IPS-20b (cell line): ENCODE data around the gene DSPP.
"Not testable (repeated sequence)": the region's sequence is repeated elsewhere in the genome, so short reads cannot be mapped to it uniquely, and the experiment has no call there.

ENCODE experiments used
- H3K27ac ChIP-seq: one replicate; pipeline ENCODE4 v1.5.1; 2013; ENCODE audit warnings: low read length
- H3K27me3 ChIP-seq: 2 replicates; pipeline ENCODE4 v1.6.1; 2013; ENCODE audit warnings: mild to moderate bottlenecking, low read length, inconsistent platforms; ENCODE audit not compliant: insufficient read depth
- H3K36me3 ChIP-seq: 2 replicates; pipeline ENCODE4 v1.6.1; 2013; ENCODE audit warnings: low read depth, mild to moderate bottlenecking, inconsistent platforms, low read length, moderate library complexity; ENCODE audit not compliant: insufficient read depth
- H3K4me1 ChIP-seq: 2 replicates; pipeline ENCODE4 v1.6.1; 2013; ENCODE audit warnings: mild to moderate bottlenecking, control low read depth, inconsistent platforms, low read length, moderate library complexity; ENCODE audit not compliant: insufficient read depth
- H3K4me3 ChIP-seq: 2 replicates; pipeline ENCODE4 v1.5.1; 2013; ENCODE audit warnings: mild to moderate bottlenecking, low read length, inconsistent platforms
- H3K9ac ChIP-seq: 2 replicates; pipeline ENCODE4 v1.6.1; 2013; ENCODE audit warnings: low read depth, mild to moderate bottlenecking, inconsistent platforms, low read length, moderate library complexity
- H3K9me3 ChIP-seq: 2 replicates; pipeline ENCODE4 v1.6.1; 2013; ENCODE audit warnings: mild to moderate bottlenecking, low read depth, low read length, inconsistent platforms; ENCODE audit not compliant: insufficient read depth

Gene DSPP

DNA sequence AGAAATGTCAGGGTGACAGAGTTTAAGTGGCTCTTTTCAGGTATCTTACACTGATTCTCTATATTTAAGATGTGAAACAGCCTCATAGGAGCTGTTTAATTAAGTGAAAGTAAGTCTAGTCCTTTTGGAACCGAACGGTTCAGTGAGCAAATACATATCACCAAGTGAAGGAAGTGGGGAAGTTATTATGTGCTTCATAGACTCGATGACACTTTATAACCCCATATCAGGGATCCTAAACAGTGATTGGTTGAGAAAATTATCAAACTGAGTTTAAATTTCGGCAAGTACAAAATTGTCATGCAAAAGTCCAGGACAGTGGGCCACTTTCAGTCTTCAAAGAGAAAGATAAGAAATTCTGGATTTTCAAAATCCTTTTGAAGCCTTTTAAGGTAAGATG, at the start of gene DSPP:
Gene DSPP, plus strand, starts transcription at position 301 of the 400 bp plus-strand sequence. CDS start 2,380 bp downstream, outside the sequence.
- Histone ChIP-seq H3K27ac (no peak within 1 kb of the TSS), H3K9me3 (no peaks in the 10 kb centered on the region), H3K9ac (no peak within 1 kb of the TSS), H3K4me3 (no peak within 1 kb of the TSS), H3K4me1 (no peaks in the 10 kb centered on the region), H3K36me3 (no peaks in the 10 kb centered on the region), H3K27me3 (no peaks in the 10 kb centered on the region)

DNA sequence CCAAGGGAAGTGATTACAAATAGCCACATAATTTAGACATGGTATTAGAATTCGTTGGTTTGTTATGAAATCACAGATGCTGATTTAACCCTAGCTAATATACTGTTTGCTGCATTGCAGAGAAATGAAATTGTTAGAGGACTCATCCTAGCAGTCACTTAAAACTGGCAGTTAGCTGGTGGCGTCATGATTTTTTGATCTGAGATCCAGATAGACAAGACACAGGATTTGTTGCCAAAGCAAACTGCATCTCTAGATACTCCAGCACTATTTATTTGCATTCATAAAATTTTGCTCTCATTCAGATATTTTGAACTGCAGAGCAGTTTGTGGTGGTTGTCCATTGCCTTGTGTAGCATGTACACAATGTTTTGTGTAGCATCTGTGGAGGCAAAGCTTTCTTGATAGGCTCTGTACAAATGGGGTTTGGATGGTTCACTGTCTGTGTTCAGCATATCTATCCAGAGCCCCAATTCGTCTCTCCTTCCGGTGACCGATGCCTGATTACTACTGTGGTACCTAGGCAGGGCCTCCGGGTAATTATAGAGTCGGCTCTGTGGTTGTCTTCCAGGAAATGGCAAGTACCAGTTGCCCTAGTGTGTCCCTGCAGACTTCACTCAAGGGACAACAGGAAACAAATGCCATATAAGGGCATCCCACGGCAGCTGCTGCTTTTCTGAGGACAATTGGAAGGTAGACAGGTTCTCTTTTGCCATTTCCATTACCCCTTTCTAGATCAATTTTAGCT, 49.1 kb upstream of the DSPP start:
- no peaks in the 10 kb centered on the region for H3K27me3 ChIP-seq
- H3K4me3 ChIP-seq: no peak overlapping the region
- no peaks in the 10 kb centered on the region for H3K36me3 ChIP-seq
- H3K4me1 ChIP-seq: no peaks in the 10 kb centered on the region; the same call in 1 of the 2 replicates
- no peak overlapping the region for H3K27ac ChIP-seq
- H3K9me3 ChIP-seq: no peaks in the 10 kb centered on the region
- no peak overlapping the region for H3K9ac ChIP-seq

DNA sequence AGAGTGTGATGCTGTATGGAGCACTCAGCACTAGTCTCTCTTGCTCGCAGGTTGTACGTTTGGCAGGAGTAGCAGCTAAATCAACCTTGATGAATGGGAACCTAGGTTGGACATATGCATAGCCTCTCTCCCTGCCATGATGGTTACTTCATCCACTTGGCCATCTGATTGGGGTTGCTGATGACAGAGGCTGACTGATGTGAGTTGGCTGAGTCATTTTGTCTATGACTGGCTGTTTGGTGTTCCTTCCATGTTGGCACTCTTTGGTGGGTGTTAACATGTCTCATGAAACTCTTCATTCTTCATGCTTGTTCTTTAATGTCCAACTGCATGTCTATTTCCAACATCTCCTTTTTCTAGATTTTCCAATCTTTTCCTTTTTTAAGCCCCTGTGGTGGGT, 47.5 kb upstream of the DSPP start:
- H3K4me3 ChIP-seq: no peak overlapping the region
- H3K9ac ChIP-seq: no peak overlapping the region
- no peaks in the 10 kb centered on the region; the same call in 1 of the 2 replicates for H3K4me1 ChIP-seq
- H3K9me3 ChIP-seq: no peaks in the 10 kb centered on the region
- no peak overlapping the region for H3K27ac ChIP-seq
- H3K36me3 ChIP-seq: no peaks in the 10 kb centered on the region
- H3K27me3 ChIP-seq: no peaks in the 10 kb centered on the region

- H3K27ac ChIP-seq: no peak overlapping the region
- H3K36me3 ChIP-seq: no peaks in the 10 kb centered on the region
- no peak overlapping the region for H3K9ac ChIP-seq
- no peaks in the 10 kb centered on the region for H3K4me1 ChIP-seq
- no peaks in the 10 kb centered on the region for H3K9me3 ChIP-seq
- no peaks in the 10 kb centered on the region for H3K27me3 ChIP-seq
- no peak overlapping the region for H3K4me3 ChIP-seq
These were observed 42.6 kb upstream of the DSPP start for GRCh38 chr4:87565746-87566145.

DNA sequence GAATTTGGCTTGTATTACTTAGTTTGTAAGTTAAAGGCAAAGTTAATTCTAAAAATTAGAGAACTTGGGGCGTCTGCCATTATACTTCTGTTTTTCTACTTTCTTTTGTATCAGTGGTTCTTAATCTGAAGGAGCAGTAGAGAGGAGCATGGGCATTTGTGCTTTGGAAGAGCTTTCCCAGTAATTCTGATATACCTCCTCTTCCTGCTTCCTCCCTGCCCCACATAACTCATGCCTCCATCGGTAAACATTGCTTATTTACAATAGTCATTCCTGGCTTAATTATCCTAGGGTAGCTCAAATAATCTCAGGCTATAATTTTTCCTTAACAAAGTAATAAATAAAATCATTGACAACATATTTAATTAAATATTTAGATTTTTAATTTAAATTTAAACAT, 42.1 kb upstream of the DSPP start:
- Histone ChIP-seq H3K4me1 (no peaks in the 10 kb centered on the region), H3K4me3 (no peak overlapping the region), H3K27me3 (no peaks in the 10 kb centered on the region), H3K9ac (no peak overlapping the region), H3K36me3 (no peaks in the 10 kb centered on the region), H3K9me3 (no peaks in the 10 kb centered on the region), H3K27ac (no peak overlapping the region)

DNA sequence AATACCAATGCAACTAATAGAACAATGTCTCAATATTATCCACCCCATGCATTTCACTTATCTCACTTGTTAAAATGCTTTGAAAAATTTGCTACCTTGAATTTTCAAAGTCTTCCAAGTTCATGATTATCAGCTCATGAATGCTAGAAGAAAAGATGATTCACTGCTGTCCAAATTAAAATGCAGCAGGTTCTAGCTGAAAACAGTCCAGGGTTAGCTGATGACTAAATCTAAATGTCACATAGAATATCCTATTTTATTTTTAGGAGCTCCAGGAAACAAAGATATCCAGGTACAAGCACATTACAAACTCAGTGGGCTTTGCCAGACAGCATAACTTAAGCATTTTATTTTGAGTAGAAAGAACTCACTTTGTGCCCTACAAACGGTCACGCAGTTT, 41.1 kb upstream of the DSPP start:
- no peaks in the 10 kb centered on the region for H3K27me3 ChIP-seq
- no peaks in the 10 kb centered on the region for H3K36me3 ChIP-seq
- no peak overlapping the region for H3K4me3 ChIP-seq
- no peaks in the 10 kb centered on the region for H3K4me1 ChIP-seq
- H3K9ac ChIP-seq: no peak overlapping the region
- H3K9me3 ChIP-seq: no peaks in the 10 kb centered on the region
- H3K27ac ChIP-seq: no peak overlapping the region

DNA sequence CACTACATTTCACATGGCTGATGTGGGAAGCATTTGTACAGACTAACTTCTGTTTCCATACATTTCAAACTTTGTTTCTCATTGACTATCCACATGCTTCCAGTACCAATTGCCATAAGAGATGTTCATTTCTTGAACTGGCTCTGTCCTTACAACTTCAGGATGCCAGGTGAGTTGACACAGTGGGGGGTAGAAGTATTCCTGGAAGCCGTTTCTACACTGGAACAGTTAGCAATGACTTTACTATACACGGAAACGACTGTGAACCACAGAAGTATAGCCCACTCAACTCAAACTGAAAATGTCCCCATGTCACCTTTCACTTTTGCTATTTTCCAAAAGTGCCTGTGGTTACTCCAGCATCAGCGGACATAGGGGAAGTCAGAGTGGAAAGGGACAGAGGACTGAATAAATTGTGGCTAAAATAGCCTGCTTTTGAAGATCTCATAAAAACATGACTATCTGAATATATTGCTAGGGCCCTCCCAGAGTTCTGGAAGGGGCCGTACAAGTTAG, 38.0 kb upstream of the DSPP start:
- H3K9me3 ChIP-seq: no peaks in the 10 kb centered on the region
- no peak overlapping the region for H3K9ac ChIP-seq
- no peaks in the 10 kb centered on the region for H3K27me3 ChIP-seq
- H3K4me3 ChIP-seq: no peak overlapping the region
- no peak overlapping the region for H3K27ac ChIP-seq
- H3K36me3 ChIP-seq: no peaks in the 10 kb centered on the region
- peaks cover 3% of the 10 kb centered on the region; the same call in 1 of the 2 replicates for H3K4me1 ChIP-seq

GRCh38 chr4:87574376-87574775, 34.0 kb upstream of the DSPP start:
- H3K9me3 ChIP-seq, H3K9ac ChIP-seq, H3K36me3 ChIP-seq, H3K4me3 ChIP-seq, H3K27me3 ChIP-seq, H3K27ac ChIP-seq, H3K4me1 ChIP-seq: not testable (repeated sequence)

- Histone ChIP-seq H3K9me3 (no peaks in the 10 kb centered on the region), H3K9ac (no peak overlapping the region), H3K27ac (no peak overlapping the region), H3K4me3 (no peak overlapping the region), H3K36me3 (no peaks in the 10 kb centered on the region), H3K4me1 (peaks cover 3% of the 10 kb centered on the region; the same call in 1 of the 2 replicates), H3K27me3 (no peaks in the 10 kb centered on the region)
These were observed 33.3 kb upstream of the DSPP start for GRCh38 chr4:87574996-87575395.

DNA sequence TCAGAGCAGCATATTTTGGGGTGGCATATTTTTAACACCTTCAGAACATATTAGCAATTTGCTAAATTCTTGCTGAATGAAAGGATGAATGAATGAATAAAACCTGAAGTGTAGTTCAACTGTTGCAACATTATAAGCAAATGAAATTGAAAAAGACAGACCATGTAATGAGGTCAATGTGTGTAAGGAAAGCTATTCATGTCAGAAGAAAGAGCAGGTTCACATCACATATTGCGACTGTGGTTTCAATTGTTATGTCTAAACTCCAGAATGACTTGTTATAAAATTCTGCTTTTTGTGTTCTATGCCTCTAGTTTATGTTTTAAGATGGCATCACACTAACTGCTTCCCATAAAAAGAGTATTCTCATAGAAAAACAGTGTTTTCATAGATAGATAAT, 32.9 kb upstream of the DSPP start:
- Histone ChIP-seq H3K9me3 (no peaks in the 10 kb centered on the region), H3K9ac (no peak overlapping the region), H3K36me3 (no peaks in the 10 kb centered on the region), H3K4me3 (no peak overlapping the region), H3K27ac (no peak overlapping the region), H3K27me3 (no peaks in the 10 kb centered on the region), H3K4me1 (peaks cover 3% of the 10 kb centered on the region; the same call in 1 of the 2 replicates)

DNA sequence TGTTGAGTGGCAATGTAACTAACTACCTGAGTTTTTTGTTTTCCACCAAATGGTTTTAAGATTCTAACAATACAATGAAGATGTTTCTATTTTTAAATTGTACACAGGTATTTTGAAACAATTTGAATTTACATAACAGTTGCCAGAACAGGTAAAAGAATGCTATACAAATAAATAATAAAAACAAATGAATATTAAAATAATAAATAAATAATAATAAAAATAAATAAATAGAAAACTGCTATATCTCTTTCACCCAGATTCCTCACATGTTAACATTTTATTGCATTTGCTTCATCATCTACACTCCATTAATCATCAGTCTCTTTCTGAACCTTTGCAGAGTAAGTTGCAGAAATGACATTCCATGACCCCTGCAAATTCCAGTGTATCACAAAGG, 32.3 kb upstream of the DSPP start:
- Histone ChIP-seq H3K27me3 (no peaks in the 10 kb centered on the region), H3K4me3 (no peak overlapping the region), H3K9ac (no peak overlapping the region), H3K27ac (no peak overlapping the region), H3K9me3 (no peaks in the 10 kb centered on the region), H3K36me3 (no peaks in the 10 kb centered on the region), H3K4me1 (peaks cover 3% of the 10 kb centered on the region; the same call in 1 of the 2 replicates)

DNA sequence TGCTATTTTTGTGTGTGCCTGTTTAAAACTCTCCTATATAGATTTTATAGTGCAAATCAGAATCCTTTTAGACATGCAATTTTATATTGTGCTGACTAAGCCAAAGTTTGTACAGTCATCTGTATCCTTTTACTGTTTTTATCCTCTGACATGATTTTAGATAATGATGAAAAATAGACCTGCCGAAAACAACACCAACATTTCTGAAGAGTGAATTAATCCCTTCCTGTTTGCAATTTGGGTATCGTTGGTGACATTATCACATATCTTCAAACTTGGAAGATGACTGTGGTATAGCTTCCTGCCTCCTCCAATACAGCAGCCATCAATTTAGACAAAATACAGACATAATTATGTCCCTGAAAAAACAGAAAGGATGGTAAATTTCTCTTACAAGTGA, 28.9 kb upstream of the DSPP start:
- H3K4me1 ChIP-seq: no peaks in the 10 kb centered on the region

More for the DNA sequence above, 28.9 kb upstream of the DSPP start:
- Histone ChIP-seq H3K36me3 (no peaks in the 10 kb centered on the region), H3K27me3 (no peaks in the 10 kb centered on the region), H3K9ac (no peak overlapping the region), H3K4me3 (no peak overlapping the region), H3K27ac (no peak overlapping the region), H3K9me3 (no peaks in the 10 kb centered on the region)
